Mucosa of descending colon (tissue), 3 donors: ENCODE data around the gene DNAH8. TPM values are rescaled to one million over a fixed set of nuclear protein-coding genes. Genes with fewer than 3 reads are reported as not detected.
A peak's percentile ranks its signal among the peaks of the same experiment; 100 is the strongest.

ENCODE experiments used
- ATAC-seq: fragments of 200-7000 bp; cut with Tn5 transposase; one replicate; pipeline ENCODE4 v1.9.1; 2020; ENCODE audit warnings: mild to moderate bottlenecking, moderate library complexity
- DNase-seq, 3 donors: peaks; one replicate each; pipeline ENCODE4 v3.0.0-alpha.2; 2020
- H3K36me3 ChIP-seq: fragments of 200-600 bp; one replicate; pipeline ENCODE4 v1.8.0; 2021; ENCODE audit warnings: low read depth, mild to moderate bottlenecking
- H3K4me1 ChIP-seq: fragments of 200-600 bp; one replicate; pipeline ENCODE4 v1.8.0; 2021; ENCODE audit warnings: low read depth, mild to moderate bottlenecking
- H3K4me3 ChIP-seq: fragments of 200-600 bp; one replicate; pipeline ENCODE4 v1.8.0; 2021; ENCODE audit warnings: mild to moderate bottlenecking
- H3K9me3 ChIP-seq: fragments of 200-600 bp; one replicate; pipeline ENCODE4 v1.8.0; 2021; ENCODE audit warnings: mild to moderate bottlenecking
- CTCF ChIP-seq: fragments of 200-600 bp; IDR thresholded peaks from one replicate; pipeline ENCODE4 v1.8.0; 2022; ENCODE audit warnings: antibody characterized with exemption, mild to moderate bottlenecking
- intact Hi-C, 2 donors: fragments of 100-400 bp; cut with DNase I in 1 of 2; cut with micrococcal nuclease in 1 of 2; formaldehyde crosslinking; loops; one replicate each; pipeline versions ENCODE4 v1.11.0 to v1.11.1; 2022; cut with DNase I, micrococcal nuclease
- total RNA-seq, 3 donors: library from RNA; stranded (reverse); fragmentation: NEBNext Ultra II Directional in 2 of 3; extraction: Animal tissue kit (Norgen Biotek cat#: 25700) in 2 of 3; gene quantifications; one replicate each; pipeline versions ENCODE4 v1.2.1 to v1.2.4, GENCODE V29; 2021 to 2023
- donor health status: DM: no; HTN: no; CAD: no; lungs with moderate emphysema.
- donor health status: DM: no; HTN: no; CAD: no.
- donor health status: DM: no; HTN: yes; CAD: no.

Gene DNAH8
- total RNA-seq, 3 donors from 2014 or later, result 0.03 TPM; not detected in 1

- ATAC-seq, result peak; percentile 100
- peak; percentile 97 to 98 (median 97) for DNase-seq
- TF ChIP-seq CTCF, result no peak
- H3K9me3 ChIP-seq, result peaks cover 9% of the 10 kb centered on the region
- H3K4me1 ChIP-seq, result no peaks in the 10 kb centered on the region
- intact Hi-C loops, result no loop called here
- H3K4me3 ChIP-seq, result peak within 1 kb of the TSS; percentile 82
- no peaks in the 10 kb centered on the region for H3K36me3 ChIP-seq
Measured at GRCh38 chr6:38702558-38703397, 12.3 kb upstream of the DNAH8 start, which contains the start of gene GLO1. GLO1 (minus strand) TSS chr6:38703145; CDS start chr6:38703054, 91 bp downstream.

GRCh38 chr6:38703949-38704590, 11.0 kb upstream of the DNAH8 start:
- TF ChIP-seq CTCF, result no peak
- DNase-seq (no peak), ATAC-seq (no peak)
- Histone ChIP-seq H3K9me3 (peaks cover 9% of the 10 kb centered on the region), H3K4me1 (no peaks in the 10 kb centered on the region), H3K4me3 (no peak overlapping the region), H3K36me3 (no peaks in the 10 kb centered on the region)
- intact Hi-C loops, result no loop called here

GRCh38 chr6:38705924-38706323, 9.2 kb upstream of the DNAH8 start:
- DNase-seq (no peak), ATAC-seq (no peak)
- intact Hi-C loops, result no loop called here

GRCh38 chr6:38708496-38708895, 6.6 kb upstream of the DNAH8 start:
- no peaks in the 10 kb centered on the region for H3K36me3 ChIP-seq
- no peak for ATAC-seq
- H3K4me1 ChIP-seq, result no peaks in the 10 kb centered on the region
- no peak for TF ChIP-seq CTCF
- intact Hi-C loops, result no loop called here
- no peak for DNase-seq
- no peaks in the 10 kb centered on the region for H3K9me3 ChIP-seq
- no peak overlapping the region for H3K4me3 ChIP-seq

More at GRCh38 chr6:38705924-38706323, 9.2 kb upstream of the DNAH8 start:
- H3K4me1 ChIP-seq, result no peaks in the 10 kb centered on the region
- no peaks in the 10 kb centered on the region for H3K36me3 ChIP-seq
- no peak overlapping the region for H3K4me3 ChIP-seq
- H3K9me3 ChIP-seq, result no peaks in the 10 kb centered on the region
- TF ChIP-seq CTCF, result no peak

GRCh38 chr6:38713812-38714211, 1.3 kb upstream of the DNAH8 start:
- Histone ChIP-seq H3K4me3 (no peak overlapping the region), H3K9me3 (no peaks in the 10 kb centered on the region), H3K4me1 (no peaks in the 10 kb centered on the region), H3K36me3 (no peaks in the 10 kb centered on the region)
- TF ChIP-seq CTCF, result no peak
- DNase-seq (peak; percentile 34 to 59 (median 50)), ATAC-seq (peak; percentile 83)
- intact Hi-C loops, result no loop called here
